ENCODE data around the gene RMRP. TPM values are rescaled to one million over a fixed set of nuclear protein-coding genes. Genes with fewer than 3 reads are reported as not detected.

The RMRP gene
- total RNA-seq, 1 donor from 2014 or later: 159,856 TPM

- no peak for DNase-seq
Measured at GRCh38 chr9:35609820-35610163, 48.0 kb downstream of the RMRP start.

DNA sequence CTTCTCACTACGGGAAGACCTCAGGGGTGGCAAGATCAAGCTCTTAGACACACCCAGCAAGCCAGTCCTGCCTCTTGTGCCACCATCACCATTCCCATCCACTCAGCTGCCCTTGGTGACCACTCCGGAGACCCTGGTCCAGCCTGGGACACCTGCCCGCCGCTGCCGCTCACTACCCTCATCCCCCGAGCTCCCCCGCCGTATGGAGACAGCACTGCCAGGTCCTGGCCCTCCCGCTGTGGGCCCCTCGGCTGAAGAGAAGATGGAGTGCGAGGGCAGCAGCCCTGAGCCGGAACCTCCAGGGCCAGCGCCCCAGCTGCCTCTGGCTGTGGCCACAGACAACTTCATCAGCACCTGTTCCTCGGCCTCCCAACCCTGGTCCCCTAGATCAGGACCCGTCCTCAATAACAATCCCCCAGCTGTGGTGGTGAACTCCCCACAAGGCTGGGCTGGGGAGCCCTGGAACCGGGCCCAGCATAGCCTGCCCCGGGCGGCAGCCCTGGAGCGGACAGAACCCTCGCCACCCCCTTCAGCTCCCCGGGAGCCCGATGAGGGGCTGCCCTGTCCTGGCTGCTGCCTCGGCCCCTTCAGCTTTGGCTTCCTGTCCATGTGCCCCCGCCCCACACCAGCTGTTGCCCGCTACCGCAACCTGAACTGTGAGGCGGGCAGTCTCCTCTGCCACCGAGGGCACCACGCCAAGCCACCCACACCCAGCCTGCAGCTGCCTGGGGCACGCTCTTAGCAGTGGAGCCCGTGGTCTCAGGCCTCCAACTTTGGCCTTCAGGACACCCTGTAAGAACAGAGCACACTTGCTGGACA is 48.6 kb downstream of the RMRP start:
- no peak for DNase-seq

DNA sequence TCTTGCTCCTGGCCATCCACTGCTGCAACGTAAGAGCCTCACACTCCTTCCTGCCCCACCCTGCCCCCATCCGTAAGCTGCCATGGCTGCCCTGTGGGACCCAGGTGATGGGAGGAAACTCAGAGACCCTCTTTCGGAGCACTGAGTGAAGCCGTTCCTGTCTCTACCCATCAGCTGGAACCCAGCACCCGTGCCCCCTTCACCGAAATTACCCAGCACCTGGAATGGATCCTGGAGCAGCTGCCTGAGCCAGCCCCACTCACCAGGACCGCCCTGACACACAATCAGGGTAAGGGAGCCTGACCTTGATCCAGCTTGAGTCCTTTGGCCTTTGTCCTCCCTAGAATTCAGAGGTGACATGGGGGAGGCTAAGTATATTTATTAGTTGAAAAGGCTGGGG is 49.6 kb downstream of the RMRP start:
- DNase-seq: no peak

Small RNA genes within 50 kb of the gene (small RNA-seq; reads per million reads assigned to genes)
- gene MIR4667 (not detected), gene RMRP (not detected), gene RN7SL22P (not detected)

Other genes starting within 250 kb of the RMRP start
- gene RUSC2, start 167.9 kb downstream of the RMRP start, total RNA-seq: 51.2 TPM
- 11.7 TPM for gene TESK1, start 52.8 kb downstream of the RMRP start, total RNA-seq
- 0.47 TPM for gene CD72, start 39.6 kb downstream of the RMRP start, total RNA-seq
- gene SIT1, start 7.1 kb downstream of the RMRP start, total RNA-seq: not detected
- 10.5 TPM for gene CCDC107, start 273 bp upstream of the RMRP start, total RNA-seq
- gene ARHGEF39, start 7.2 kb upstream of the RMRP start, total RNA-seq: 0.94 TPM
- gene CA9, start 15.9 kb upstream of the RMRP start, total RNA-seq: 0.78 TPM
- 18.1 TPM for gene TPM2, start 31.9 kb upstream of the RMRP start, total RNA-seq
- 17.8 TPM for gene TLN1, start 74.2 kb upstream of the RMRP start, total RNA-seq
- gene CREB3, start 74.6 kb upstream of the RMRP start, total RNA-seq: 22.9 TPM
- gene GBA2, start 91.2 kb upstream of the RMRP start, total RNA-seq: 45.2 TPM
- gene RGP1, start 91.3 kb upstream of the RMRP start, total RNA-seq: 12.3 TPM
- not detected for gene MSMP, start 96.3 kb upstream of the RMRP start, total RNA-seq
- 11.2 TPM for gene NPR2, start 133.6 kb upstream of the RMRP start, total RNA-seq
- 4.7 TPM for gene SPAG8, start 154.2 kb upstream of the RMRP start, total RNA-seq
- gene HINT2, start 157.0 kb upstream of the RMRP start, total RNA-seq: 7.0 TPM
- not detected for gene FAM221B, start 170.7 kb upstream of the RMRP start, total RNA-seq
- 5.6 TPM for gene TMEM8B, start 171.2 kb upstream of the RMRP start, total RNA-seq
- gene OR13J1, start 212.4 kb upstream of the RMRP start, total RNA-seq: not detected
- gene HRCT1, start 248.2 kb upstream of the RMRP start, total RNA-seq: not detected